Lower lobe of right lung (tissue), 2 donors: ENCODE data around the gene CLDN9. TPM values are rescaled to one million over a fixed set of nuclear protein-coding genes. Genes with fewer than 3 reads are reported as not detected.

Source experiments
- ATAC-seq, 2 donors: fragments of 200-7000 bp; cut with Tn5 transposase; one replicate each; pipeline ENCODE4 v1.9.1; 2020 to 2022; ENCODE audit warnings: mild to moderate bottlenecking in 2 of 2, moderate library complexity in 2 of 2
- DNase-seq: peaks from one replicate; pipeline ENCODE4 v3.0.0-alpha.2; 2020
- H3K27ac ChIP-seq: fragments of 200-600 bp; one replicate; pipeline ENCODE4 v1.8.0; 2022
- H3K27me3 ChIP-seq: fragments of 200-600 bp; one replicate; pipeline ENCODE4 v1.8.0; 2022; ENCODE audit warnings: low read depth
- H3K36me3 ChIP-seq: fragments of 200-600 bp; one replicate; pipeline ENCODE4 v1.8.0; 2022; ENCODE audit warnings: mild to moderate bottlenecking
- H3K4me1 ChIP-seq: fragments of 200-600 bp; one replicate; pipeline ENCODE4 v1.8.0; 2022
- H3K4me3 ChIP-seq: fragments of 200-600 bp; one replicate; pipeline ENCODE4 v1.8.0; 2022; ENCODE audit warnings: mild to moderate bottlenecking
- H3K9me3 ChIP-seq: fragments of 200-600 bp; one replicate; pipeline ENCODE4 v1.8.0; 2022
- CTCF ChIP-seq: fragments of 200-600 bp; IDR thresholded peaks from one replicate; pipeline ENCODE4 v1.8.0; 2022; ENCODE audit warnings: antibody characterized with exemption, mild to moderate bottlenecking
- intact Hi-C: fragments of 100-400 bp; cut with DNase I; formaldehyde crosslinking; loops from one replicate; pipeline ENCODE4 v1.11.0; 2022
- total RNA-seq: library from RNA; stranded (reverse); fragmentation: NEBNext Ultra II Directional; extraction: Animal tissue kit (Norgen Biotek cat#: 25700); gene quantifications from one replicate; pipeline ENCODE4 v1.2.1, GENCODE V29; 2021
- donor health status: DM: no; HTN: yes; CAD: no; lungs with severe emphysema.

CLDN9 gene
- total RNA-seq, 1 donor from 2014 or later: 1.0 TPM

DNA sequence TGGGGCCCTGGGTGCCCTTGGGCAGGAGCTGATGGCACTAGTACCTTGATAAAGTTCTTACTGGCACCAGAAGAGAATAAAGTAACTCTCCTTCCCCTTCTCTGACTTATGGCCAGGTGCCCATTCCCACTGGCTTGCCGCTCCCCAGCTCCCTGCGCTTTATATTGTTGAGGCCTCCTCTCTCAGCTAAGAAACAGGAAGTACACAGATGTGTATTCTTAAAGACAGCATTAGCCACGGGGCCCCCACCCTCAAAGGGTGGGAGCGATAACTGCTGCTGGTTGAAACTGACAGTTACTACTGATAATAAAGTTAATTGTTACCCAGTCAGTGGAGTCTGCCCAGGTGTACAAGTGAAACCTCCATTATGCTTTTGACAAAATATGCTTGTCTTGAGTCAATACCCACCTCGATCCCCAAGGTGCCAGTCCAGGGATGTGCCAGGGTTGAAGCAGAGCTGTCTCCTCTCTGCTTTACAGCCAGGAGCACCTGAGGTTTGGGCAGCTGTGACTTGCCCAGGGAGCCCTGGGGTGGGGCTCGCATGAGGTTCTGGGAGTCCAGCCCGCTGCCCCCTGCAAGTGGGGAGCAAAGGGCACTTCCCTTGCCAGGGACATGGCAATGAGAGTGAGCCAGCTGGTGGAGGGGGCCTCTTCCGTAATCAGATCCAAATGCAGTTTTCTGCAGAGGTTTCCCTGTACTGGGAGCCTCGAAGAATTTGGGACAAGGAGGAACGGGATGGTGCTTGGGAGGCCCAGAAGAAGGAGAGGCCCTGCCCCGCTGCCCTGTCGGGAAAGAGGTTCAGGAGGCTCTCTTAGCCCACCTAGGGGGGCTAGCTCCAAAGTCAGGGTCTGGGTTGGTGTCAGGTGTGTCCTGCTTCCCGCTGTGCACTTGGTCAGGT is 5.4 kb upstream of the CLDN9 start:
- Histone ChIP-seq H3K4me3 (peak overlapping the region; percentile 15), H3K27me3 (peaks cover 50% of the 10 kb centered on the region), H3K36me3 (no peaks in the 10 kb centered on the region), H3K9me3 (no peaks in the 10 kb centered on the region), H3K27ac (peak overlapping the region; percentile 59), H3K4me1 (peaks cover 32% of the 10 kb centered on the region)
- no peak for ATAC-seq
- intact Hi-C loops: no loop called here
- no peak for TF ChIP-seq CTCF
- DNase-seq: no peak

GRCh38 chr16:3007957-3008689 is 4.6 kb upstream of the CLDN9 start:
- no peak for ATAC-seq
- no peak for TF ChIP-seq CTCF
- no peaks in the 10 kb centered on the region for H3K36me3 ChIP-seq
- peak overlapping the region; percentile 15 for H3K4me3 ChIP-seq
- intact Hi-C loops: no loop called here
- H3K27ac ChIP-seq: peak overlapping the region; percentile 59
- H3K27me3 ChIP-seq: peaks cover 59% of the 10 kb centered on the region
- H3K4me1 ChIP-seq: peaks cover 32% of the 10 kb centered on the region
- DNase-seq: peak; percentile 75
- no peaks in the 10 kb centered on the region for H3K9me3 ChIP-seq

DNA sequence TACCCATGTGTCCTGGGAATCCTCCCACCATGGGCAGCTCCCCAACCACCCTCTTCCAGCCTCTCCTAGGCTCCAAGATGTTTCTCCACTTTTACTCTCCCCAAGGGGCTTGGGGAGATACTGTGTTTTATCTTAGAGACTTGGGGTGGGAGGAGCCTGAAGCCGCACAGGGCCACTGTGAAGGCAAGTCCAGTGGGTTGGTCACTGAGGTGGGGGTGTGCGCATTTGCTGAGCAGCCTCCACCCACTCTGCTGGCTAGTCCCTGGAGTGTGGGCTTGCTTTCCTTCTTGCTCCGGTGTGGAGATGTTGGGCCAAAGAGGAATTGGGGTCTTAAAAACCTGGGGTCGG is 4.1 kb upstream of the CLDN9 start:
- intact Hi-C loops: no loop called here
- Histone ChIP-seq H3K36me3 (no peaks in the 10 kb centered on the region), H3K4me3 (peak overlapping the region; percentile 15), H3K27me3 (peaks cover 64% of the 10 kb centered on the region), H3K4me1 (peaks cover 32% of the 10 kb centered on the region), H3K27ac (peak overlapping the region; percentile 59), H3K9me3 (no peaks in the 10 kb centered on the region)
- ATAC-seq (no peak), DNase-seq (no peak)
- TF ChIP-seq CTCF: no peak

- H3K4me3 ChIP-seq: no peak overlapping the region
- H3K4me1 ChIP-seq: peaks cover 31% of the 10 kb centered on the region
- intact Hi-C loops: no loop called here
- ATAC-seq (peak; percentile 72 to 76), DNase-seq (peak; percentile 88)
- peaks cover 71% of the 10 kb centered on the region for H3K27me3 ChIP-seq
- peak overlapping the region; percentile 73 for H3K27ac ChIP-seq
- TF ChIP-seq CTCF: no peak
- H3K9me3 ChIP-seq: no peaks in the 10 kb centered on the region
- H3K36me3 ChIP-seq: no peaks in the 10 kb centered on the region
Measured at GRCh38 chr16:3009568-3010390, 2.9 kb upstream of the CLDN9 start.

GRCh38 chr16:3010510-3010909 is 2.2 kb upstream of the CLDN9 start:
- Histone ChIP-seq H3K36me3 (no peaks in the 10 kb centered on the region), H3K9me3 (no peaks in the 10 kb centered on the region), H3K4me3 (no peak overlapping the region), H3K27ac (peak overlapping the region; percentile 73), H3K27me3 (peaks cover 66% of the 10 kb centered on the region), H3K4me1 (peaks cover 28% of the 10 kb centered on the region)
- no peak for DNase-seq
- intact Hi-C loops: no loop called here
- ATAC-seq: no peak
- TF ChIP-seq CTCF: no peak
